Activated naive CD4-positive, alpha-beta T cell treated with anti-CD3 and anti-CD28 coated beads for 36 hours (primary cell): ENCODE results near the gene MOBP. TPM values are rescaled to one million over a fixed set of nuclear protein-coding genes. Genes with fewer than 3 reads are reported as not detected.

Source experiments
- CTCF ChIA-PET: fragments of 350-600 bp; sonication (Branson Sonifier 250); formaldehyde crosslinking; loops from one replicate; lab custom pipeline; 2021; ENCODE audit warnings: antibody characterized with exemption; lab: Charles Lee
- DNase-seq: peaks from one replicate; pipeline ENCODE4 v3.0.0-alpha.2; 2020
- H3K27ac Mint-ChIP-seq: one replicate; pipeline ENCODE4 v1.8.0; 2021; ENCODE audit warnings: mild to moderate bottlenecking, mixed read lengths
- H3K27me3 Mint-ChIP-seq: one replicate; pipeline ENCODE4 v1.8.0; 2021; ENCODE audit warnings: low read depth, mixed read lengths
- H3K36me3 Mint-ChIP-seq: one replicate; pipeline ENCODE4 v1.8.0; 2021; ENCODE audit warnings: low read depth, mixed read lengths
- H3K4me1 Mint-ChIP-seq: one replicate; pipeline ENCODE4 v1.8.0; 2021; ENCODE audit warnings: low read depth, mixed read lengths
- H3K4me3 Mint-ChIP-seq: one replicate; pipeline ENCODE4 v1.8.0; 2021; ENCODE audit warnings: mild to moderate bottlenecking, moderate library complexity, mixed read lengths
- H3K9me3 Mint-ChIP-seq: one replicate; pipeline ENCODE4 v1.8.0; 2021; ENCODE audit warnings: mixed read lengths
- intact Hi-C: fragments of 100-400 bp; cut with micrococcal nuclease; formaldehyde crosslinking; loops from one replicate; pipeline ENCODE4 v1.15.1; 2023
- total RNA-seq, 2 experiments: library from RNA; stranded (reverse); gene quantifications; one replicate each; pipeline ENCODE4 v1.2.3, GENCODE V29; 2021

MOBP gene
- total RNA-seq, 2 experiments from 2014 or later = not detected

GRCh38 chr3:39476783-39477182, 9.3 kb downstream of the MOBP start:
- Mint-ChIP-seq H3K4me1 (no peaks in the 10 kb centered on the region), H3K4me3 (no peak overlapping the region), H3K27ac (no peak overlapping the region), H3K9me3 (peaks cover 6% of the 10 kb centered on the region), H3K36me3 (no peaks in the 10 kb centered on the region), H3K27me3 (peaks cover 13% of the 10 kb centered on the region)
- CTCF ChIA-PET = no interaction called here
- no peak for DNase-seq
- intact Hi-C loops = no loop called here

GRCh38 chr3:39478226-39478625, 10.7 kb downstream of the MOBP start:
- Mint-ChIP-seq H3K36me3 (no peaks in the 10 kb centered on the region), H3K4me3 (no peak overlapping the region), H3K4me1 (no peaks in the 10 kb centered on the region), H3K27me3 (peaks cover 4% of the 10 kb centered on the region), H3K9me3 (peaks cover 6% of the 10 kb centered on the region), H3K27ac (no peak overlapping the region)
- no peak for DNase-seq
- CTCF ChIA-PET = no interaction called here
- intact Hi-C loops = no loop called here

GRCh38 chr3:39479701-39480414, 12.4 kb downstream of the MOBP start:
- Mint-ChIP-seq H3K36me3 (no peaks in the 10 kb centered on the region), H3K4me3 (no peak overlapping the region), H3K9me3 (peaks cover 6% of the 10 kb centered on the region), H3K27ac (no peak overlapping the region), H3K27me3 (no peaks in the 10 kb centered on the region), H3K4me1 (no peaks in the 10 kb centered on the region)
- CTCF ChIA-PET = interaction anchor here (0.6 to 1.3 kb wide), 2 partner anchors 15 to 32 kb away, joined by 3 to 6 read pairs; no protein-coding TSS in a partner anchor
- intact Hi-C loops = no loop called here
- DNase-seq = no peak

GRCh38 chr3:39485547-39485946, 18.1 kb downstream of the MOBP start:
- CTCF ChIA-PET = no interaction called here
- H3K9me3 Mint-ChIP-seq = no peaks in the 10 kb centered on the region
- no peak for DNase-seq
- H3K36me3 Mint-ChIP-seq = no peaks in the 10 kb centered on the region
- H3K27me3 Mint-ChIP-seq = no peaks in the 10 kb centered on the region
- no peak overlapping the region for H3K27ac Mint-ChIP-seq
- intact Hi-C loops = no loop called here
- no peaks in the 10 kb centered on the region for H3K4me1 Mint-ChIP-seq
- H3K4me3 Mint-ChIP-seq = no peak overlapping the region

GRCh38 chr3:39491014-39491413, 23.5 kb downstream of the MOBP start:
- H3K4me1 Mint-ChIP-seq = no peaks in the 10 kb centered on the region
- H3K4me3 Mint-ChIP-seq = no peak overlapping the region
- CTCF ChIA-PET = interaction anchor here (0.9 kb wide), 1 partner anchor 8 kb away, joined by 4 read pairs; no protein-coding TSS in a partner anchor
- no peak for DNase-seq
- H3K27me3 Mint-ChIP-seq = no peaks in the 10 kb centered on the region
- H3K36me3 Mint-ChIP-seq = no peaks in the 10 kb centered on the region
- intact Hi-C loops = no loop called here
- no peaks in the 10 kb centered on the region for H3K9me3 Mint-ChIP-seq
- no peak overlapping the region for H3K27ac Mint-ChIP-seq

- CTCF ChIA-PET = interaction anchor here (1.6 kb wide), 1 partner anchor 42 kb away, joined by 4 read pairs; no protein-coding TSS in a partner anchor
- H3K9me3 Mint-ChIP-seq = no peaks in the 10 kb centered on the region
- no peaks in the 10 kb centered on the region for H3K36me3 Mint-ChIP-seq
- no peak overlapping the region for H3K27ac Mint-ChIP-seq
- intact Hi-C loops = no loop called here
- no peaks in the 10 kb centered on the region for H3K4me1 Mint-ChIP-seq
- no peaks in the 10 kb centered on the region for H3K27me3 Mint-ChIP-seq
- no peak for DNase-seq
- no peak overlapping the region for H3K4me3 Mint-ChIP-seq
These were observed 24.4 kb downstream of the MOBP start for GRCh38 chr3:39491733-39492350.

- peaks cover 6% of the 10 kb centered on the region for H3K27me3 Mint-ChIP-seq
- intact Hi-C loops = no loop called here
- CTCF ChIA-PET = interaction anchor here (0.7 to 7.0 kb wide), 2 partner anchors 15 to 48 kb away, joined by 3 to 59 read pairs; no protein-coding TSS in a partner anchor
These were observed 27.3 kb downstream of the MOBP start for GRCh38 chr3:39494781-39495180.

GRCh38 chr3:39497753-39498152, 30.3 kb downstream of the MOBP start:
- CTCF ChIA-PET = interaction anchor here (1.4 to 7.0 kb wide), 8 partner anchors 9 to 83 kb away, joined by 3 to 59 read pairs (median 8); no protein-coding TSS in a partner anchor
- Mint-ChIP-seq H3K27me3 (peaks cover 21% of the 10 kb centered on the region), H3K9me3 (no peaks in the 10 kb centered on the region)

More at GRCh38 chr3:39494781-39495180, 27.3 kb downstream of the MOBP start:
- no peak for DNase-seq
- Mint-ChIP-seq H3K4me3 (no peak overlapping the region), H3K27ac (no peak overlapping the region), H3K36me3 (no peaks in the 10 kb centered on the region), H3K4me1 (peaks cover 4% of the 10 kb centered on the region), H3K9me3 (no peaks in the 10 kb centered on the region)

GRCh38 chr3:39499651-39500273, 32.3 kb downstream of the MOBP start:
- H3K27ac Mint-ChIP-seq = no peak overlapping the region
- no peaks in the 10 kb centered on the region for H3K36me3 Mint-ChIP-seq
- no peak overlapping the region for H3K4me3 Mint-ChIP-seq
- no peak for DNase-seq
- CTCF ChIA-PET = interaction anchor here (1.1 to 7.0 kb wide), 9 partner anchors 7 to 170 kb away, joined by 3 to 59 read pairs (median 7); no protein-coding TSS in a partner anchor
- H3K27me3 Mint-ChIP-seq = peaks cover 35% of the 10 kb centered on the region
- intact Hi-C loops = no loop called here
- peaks cover 4% of the 10 kb centered on the region for H3K4me1 Mint-ChIP-seq
- H3K9me3 Mint-ChIP-seq = no peaks in the 10 kb centered on the region

More at GRCh38 chr3:39497753-39498152, 30.3 kb downstream of the MOBP start:
- DNase-seq = no peak
- Mint-ChIP-seq H3K36me3 (no peaks in the 10 kb centered on the region), H3K27ac (no peak overlapping the region), H3K4me1 (peaks cover 4% of the 10 kb centered on the region), H3K4me3 (no peak overlapping the region)
- intact Hi-C loops = loop anchor here (1.0 kb wide), 3 partner anchors 49 to 91 kb away; partner anchors contain the start of gene RPSA

- H3K4me3 Mint-ChIP-seq = no peak overlapping the region
- no peak for DNase-seq
- intact Hi-C loops = no loop called here
- H3K9me3 Mint-ChIP-seq = no peaks in the 10 kb centered on the region
- H3K4me1 Mint-ChIP-seq = peaks cover 4% of the 10 kb centered on the region
- peaks cover 37% of the 10 kb centered on the region for H3K27me3 Mint-ChIP-seq
- H3K27ac Mint-ChIP-seq = no peak overlapping the region
- H3K36me3 Mint-ChIP-seq = no peaks in the 10 kb centered on the region
- CTCF ChIA-PET = interaction anchor here (7.0 kb wide), 1 partner anchor 54 kb away, joined by 59 read pairs; no protein-coding TSS in a partner anchor
These were observed 33.6 kb downstream of the MOBP start for GRCh38 chr3:39501059-39501458.

GRCh38 chr3:39501968-39502837, 34.7 kb downstream of the MOBP start:
- CTCF ChIA-PET = interaction anchor here (0.6 kb wide), 1 partner anchor 1700 kb away, joined by 4 read pairs; no protein-coding TSS in a partner anchor
- intact Hi-C loops = no loop called here
- H3K27ac Mint-ChIP-seq = no peak overlapping the region
- H3K36me3 Mint-ChIP-seq = no peaks in the 10 kb centered on the region
- H3K4me1 Mint-ChIP-seq = peaks cover 4% of the 10 kb centered on the region
- no peaks in the 10 kb centered on the region for H3K9me3 Mint-ChIP-seq
- no peak for DNase-seq
- H3K4me3 Mint-ChIP-seq = no peak overlapping the region
- peaks cover 37% of the 10 kb centered on the region for H3K27me3 Mint-ChIP-seq
